ENCODE data around the gene NEMP2. TPM values are rescaled to one million over a fixed set of nuclear protein-coding genes. Genes with fewer than 3 reads are reported as not detected.

Gene NEMP2
- total RNA-seq, 4 donors from 2014 or later, result 1.6 to 3.4 (median 2.9) TPM

DNA sequence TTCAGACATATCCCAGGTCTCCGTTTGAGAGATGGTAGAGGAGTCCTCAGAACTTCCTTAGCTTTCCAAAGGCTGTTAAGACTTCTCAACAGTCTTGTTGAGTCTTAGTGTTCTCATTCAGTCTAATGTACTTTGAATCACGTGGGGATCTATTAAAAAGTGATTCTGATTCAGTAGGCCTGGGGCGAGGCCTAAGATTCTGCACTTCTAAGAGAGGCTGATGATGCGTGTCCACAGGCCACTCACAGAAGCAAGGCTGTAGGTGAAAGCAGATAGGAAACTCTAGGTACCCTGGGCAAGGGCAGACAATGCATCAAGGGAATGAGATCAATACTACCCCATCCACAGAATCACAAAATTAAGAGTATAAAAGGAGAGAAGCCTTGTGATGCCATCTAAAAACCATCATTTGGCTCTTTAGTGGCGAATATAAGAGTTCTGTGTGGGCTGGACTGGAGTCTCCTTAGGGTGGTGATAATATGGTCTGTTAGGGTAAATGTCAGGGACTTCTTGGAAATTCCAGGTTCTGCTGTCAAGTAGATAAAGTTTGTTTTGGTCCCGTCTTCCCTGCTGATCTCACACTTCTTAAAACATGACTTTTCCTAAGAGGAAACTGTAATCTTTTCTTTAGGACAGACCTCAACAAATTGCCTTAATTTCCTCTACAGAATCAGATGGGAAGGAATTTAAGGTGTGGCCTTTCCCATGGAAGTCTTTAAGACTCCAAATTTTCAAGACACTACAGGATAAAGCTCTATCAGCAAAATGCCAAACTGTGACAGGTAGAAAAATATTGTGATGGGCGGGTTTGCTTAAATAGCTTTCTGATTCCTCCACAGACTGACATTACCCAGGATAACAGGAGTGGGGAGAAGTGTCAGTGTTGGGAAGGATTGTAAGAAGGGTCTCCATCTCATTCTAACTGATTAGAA lies 45.7 kb upstream of the NEMP2 start:
- Histone ChIP-seq H3K27ac (no peak overlapping the region), H3K27me3 (no peaks in the 10 kb centered on the region), H3K9me3 (no peaks in the 10 kb centered on the region), H3K36me3 (no peaks in the 10 kb centered on the region), H3K4me3 (no peak overlapping the region), H3K4me1 (peaks cover 47% of the 10 kb centered on the region)
- TF ChIP-seq POLR2A (IDR thresholded peaks at IDR 0.05), result no peak
- TF ChIP-seq, protein P1, sequence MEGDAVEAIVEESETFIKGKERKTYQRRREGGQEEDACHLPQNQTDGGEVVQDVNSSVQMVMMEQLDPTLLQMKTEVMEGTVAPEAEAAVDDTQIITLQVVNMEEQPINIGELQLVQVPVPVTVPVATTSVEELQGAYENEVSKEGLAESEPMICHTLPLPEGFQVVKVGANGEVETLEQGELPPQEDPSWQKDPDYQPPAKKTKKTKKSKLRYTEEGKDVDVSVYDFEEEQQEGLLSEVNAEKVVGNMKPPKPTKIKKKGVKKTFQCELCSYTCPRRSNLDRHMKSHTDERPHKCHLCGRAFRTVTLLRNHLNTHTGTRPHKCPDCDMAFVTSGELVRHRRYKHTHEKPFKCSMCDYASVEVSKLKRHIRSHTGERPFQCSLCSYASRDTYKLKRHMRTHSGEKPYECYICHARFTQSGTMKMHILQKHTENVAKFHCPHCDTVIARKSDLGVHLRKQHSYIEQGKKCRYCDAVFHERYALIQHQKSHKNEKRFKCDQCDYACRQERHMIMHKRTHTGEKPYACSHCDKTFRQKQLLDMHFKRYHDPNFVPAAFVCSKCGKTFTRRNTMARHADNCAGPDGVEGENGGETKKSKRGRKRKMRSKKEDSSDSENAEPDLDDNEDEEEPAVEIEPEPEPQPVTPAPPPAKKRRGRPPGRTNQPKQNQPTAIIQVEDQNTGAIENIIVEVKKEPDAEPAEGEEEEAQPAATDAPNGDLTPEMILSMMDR (IDR thresholded peaks at IDR 0.05), result no peak
- TF ChIP-seq EP300 (IDR thresholded peaks at IDR 0.05), result no peak
- no peak for TF ChIP-seq POLR2AphosphoS5 (IDR thresholded peaks at IDR 0.05)
- 75% methylated on average over 7 of the region's 7 CpGs for WGBS
- no peak for DNase-seq (ENCODE audit: low spot score in 2 of 2)

DNA sequence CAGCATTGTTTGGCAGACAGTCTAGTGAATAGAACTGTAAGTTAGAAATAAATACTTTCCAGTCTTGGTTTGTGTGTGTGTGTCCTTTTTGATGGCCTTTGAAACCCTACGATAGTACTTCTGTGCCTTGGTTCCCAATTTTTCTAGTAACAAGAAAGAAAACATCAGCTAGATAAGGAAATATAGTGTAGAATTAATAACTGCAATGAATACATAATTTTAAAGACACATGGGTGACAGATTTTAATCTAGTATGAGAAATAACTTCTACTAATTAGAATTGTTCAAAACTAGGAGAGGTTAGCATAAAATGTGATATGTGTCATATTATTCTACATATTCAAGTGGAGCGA lies 44.5 kb upstream of the NEMP2 start:
- WGBS, result 49% methylated on average over 2 of the region's 2 CpGs
- no peak for TF ChIP-seq EP300 (IDR thresholded peaks at IDR 0.05)
- no peak for TF ChIP-seq POLR2AphosphoS5 (IDR thresholded peaks at IDR 0.05)
- TF ChIP-seq, protein P1 (IDR thresholded peaks at IDR 0.05), result no peak
- TF ChIP-seq POLR2A (IDR thresholded peaks at IDR 0.05), result no peak
- no peaks in the 10 kb centered on the region for H3K27me3 ChIP-seq
- peak overlapping the region; percentile 77 for H3K27ac ChIP-seq
- H3K4me3 ChIP-seq, result no peak overlapping the region
- H3K4me1 ChIP-seq, result peaks cover 49% of the 10 kb centered on the region
- no peaks in the 10 kb centered on the region for H3K9me3 ChIP-seq
- no peaks in the 10 kb centered on the region for H3K36me3 ChIP-seq
- no peak for DNase-seq (ENCODE audit: low spot score in 2 of 2)

DNA sequence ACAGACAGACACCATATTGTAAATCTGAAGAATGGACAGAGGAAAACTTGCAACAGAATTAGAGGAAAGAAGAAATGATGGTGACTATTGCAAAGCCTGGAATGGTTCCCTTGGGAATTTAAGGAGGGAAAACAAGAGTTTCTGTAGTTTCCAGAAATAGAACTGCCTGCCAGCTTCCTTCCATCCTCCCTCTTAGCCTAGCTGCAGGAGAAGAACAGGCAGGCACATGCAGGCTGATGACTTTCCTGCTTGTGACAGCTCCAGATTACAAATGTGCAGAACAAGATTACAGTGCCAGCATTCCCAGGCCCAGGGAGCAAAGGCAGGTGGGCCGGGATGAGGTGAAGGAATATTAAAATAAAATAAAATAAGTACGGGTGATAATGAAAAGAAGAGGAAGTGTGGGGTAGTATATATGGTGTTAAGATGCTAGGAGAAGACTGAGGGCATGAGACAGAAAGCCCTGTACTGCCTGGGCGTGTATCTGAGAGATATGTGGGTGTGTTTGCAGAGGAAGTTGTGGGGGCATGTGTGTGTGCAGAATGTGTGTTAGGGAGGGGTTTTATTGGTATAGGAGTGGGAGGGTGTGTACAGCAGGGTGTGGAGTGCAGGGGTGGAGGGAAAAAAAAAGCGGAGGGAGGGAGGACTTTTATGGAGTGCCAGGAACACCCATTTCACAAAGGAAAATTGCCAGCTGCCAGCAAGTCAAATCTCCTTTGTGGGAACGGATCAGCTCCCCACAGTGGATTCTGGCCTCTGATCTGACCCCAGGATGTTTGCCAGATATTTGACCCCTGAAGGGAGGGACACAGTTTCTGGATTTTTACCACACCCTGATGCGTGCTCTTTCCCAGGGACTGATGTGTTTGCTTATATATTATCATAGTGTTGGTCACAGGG lies 43.9 kb upstream of the NEMP2 start:
- H3K9me3 ChIP-seq, result no peaks in the 10 kb centered on the region
- 8% methylated on average over 6 of the region's 6 CpGs for WGBS
- H3K27me3 ChIP-seq, result no peaks in the 10 kb centered on the region
- no peaks in the 10 kb centered on the region for H3K36me3 ChIP-seq
- peak overlapping the region; percentile 10 for H3K4me3 ChIP-seq
- DNase-seq (ENCODE audit: low spot score in 2 of 2), result no peak
- peaks cover 47% of the 10 kb centered on the region for H3K4me1 ChIP-seq
- peak overlapping the region; percentile 77 for H3K27ac ChIP-seq
- TF ChIP-seq EP300 (IDR thresholded peaks at IDR 0.05), result no peak
- TF ChIP-seq, protein P1 (IDR thresholded peaks at IDR 0.05), result no peak
- no peak for TF ChIP-seq POLR2AphosphoS5 (IDR thresholded peaks at IDR 0.05)
- TF ChIP-seq POLR2A (IDR thresholded peaks at IDR 0.05), result no peak

DNA sequence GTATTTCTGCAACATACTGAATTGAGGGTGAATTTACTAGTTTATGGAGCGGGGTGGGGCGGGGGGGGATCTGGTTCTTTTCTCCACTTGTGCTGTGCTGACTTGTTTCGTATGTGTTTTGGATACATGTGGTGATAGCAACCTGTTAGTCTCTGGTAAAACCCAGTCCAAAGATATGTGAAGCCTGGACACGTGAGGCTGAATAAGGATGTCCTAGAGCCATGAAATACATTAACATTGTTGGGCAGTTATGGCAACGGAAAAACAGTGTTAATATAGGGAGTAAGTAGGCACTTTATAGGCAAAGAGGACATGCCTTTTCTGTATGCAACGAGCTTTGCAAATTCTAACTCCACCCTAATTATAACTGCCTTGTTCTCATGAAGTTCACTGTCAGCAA lies 42.1 kb upstream of the NEMP2 start:
- no peak for DNase-seq (ENCODE audit: low spot score in 2 of 2)
- 56% methylated on average over 6 of the region's 6 CpGs for WGBS
- Histone ChIP-seq H3K27me3 (no peaks in the 10 kb centered on the region), H3K4me1 (peaks cover 50% of the 10 kb centered on the region), H3K9me3 (no peaks in the 10 kb centered on the region), H3K27ac (peak overlapping the region; percentile 77), H3K36me3 (no peaks in the 10 kb centered on the region), H3K4me3 (no peak overlapping the region)
- TF ChIP-seq EP300 (IDR thresholded peaks at IDR 0.05) (no peak), POLR2AphosphoS5 (IDR thresholded peaks at IDR 0.05) (no peak), POLR2A (IDR thresholded peaks at IDR 0.05) (no peak)
- TF ChIP-seq, protein P1 (IDR thresholded peaks at IDR 0.05), result no peak

DNA sequence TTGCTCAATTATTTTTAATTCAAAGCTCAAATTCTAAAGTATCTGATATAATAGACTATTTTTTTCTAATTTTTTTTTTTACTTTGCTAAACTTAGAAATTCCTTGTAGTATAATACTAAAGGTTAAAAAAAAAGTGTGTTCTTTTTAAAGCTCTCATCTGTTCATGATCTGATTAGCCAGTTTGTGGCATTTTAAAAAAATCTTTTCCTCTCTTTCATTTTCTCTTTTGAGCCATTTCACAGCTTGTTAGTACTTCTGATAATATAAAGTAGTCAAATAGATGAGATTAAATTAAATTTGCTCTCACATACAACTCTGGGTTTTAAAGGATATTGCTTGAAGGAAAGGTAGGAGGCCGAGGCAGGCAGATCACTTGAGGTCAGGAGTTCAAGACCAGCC lies 40.7 kb upstream of the NEMP2 start:
- TF ChIP-seq, protein P1 (IDR thresholded peaks at IDR 0.05), result no peak
- TF ChIP-seq EP300 (IDR thresholded peaks at IDR 0.05) (no peak), POLR2A (IDR thresholded peaks at IDR 0.05) (no peak), POLR2AphosphoS5 (IDR thresholded peaks at IDR 0.05) (no peak)
- no peaks in the 10 kb centered on the region for H3K9me3 ChIP-seq

More for the DNA sequence above, 40.7 kb upstream of the NEMP2 start:
- no peak for DNase-seq (ENCODE audit: low spot score in 2 of 2)
- no peak overlapping the region for H3K4me3 ChIP-seq
- H3K27me3 ChIP-seq, result no peaks in the 10 kb centered on the region
- no peak overlapping the region for H3K27ac ChIP-seq
- H3K4me1 ChIP-seq, result peaks cover 54% of the 10 kb centered on the region
- 81% methylated on average over 1 of the region's 1 CpG for WGBS
- no peaks in the 10 kb centered on the region for H3K36me3 ChIP-seq

Data from suprapubic skin (tissue), 4 donors.